Measurements from ENCODE around the gene DKK1. TPM values are rescaled to one million over a fixed set of nuclear protein-coding genes. Genes with fewer than 3 reads are reported as not detected.

DKK1 gene
- total and polyA plus RNA-seq, 12 donors = 0.26 to 5.1 (median 0.62) TPM; not detected in 5

DNA sequence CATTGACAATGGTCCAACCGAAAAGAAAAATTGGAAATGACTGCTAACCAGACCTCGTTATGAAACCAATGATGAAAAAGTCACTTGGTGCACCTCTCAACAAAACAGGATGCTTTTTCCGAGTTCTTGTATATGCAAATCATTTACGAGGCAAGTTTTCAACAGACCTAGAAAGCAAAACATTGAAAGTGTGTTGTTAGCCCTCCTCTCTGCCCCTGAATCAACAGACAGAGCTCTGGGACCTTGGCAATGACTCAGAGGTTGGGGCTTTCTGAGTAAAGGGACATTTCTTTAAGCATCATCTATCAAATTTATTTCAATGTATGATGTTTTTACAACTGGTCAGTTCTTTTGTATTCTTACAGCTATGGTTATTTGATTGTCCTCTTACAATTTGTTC is 16.3 kb upstream of the DKK1 start:
- H3K36me3 ChIP-seq = peaks cover 0 to 8% (median 0%) of the 10 kb centered on the region in 9 donors
- WGBS, 2 donors = 76 to 82% methylated on average over 4 of the region's 4 CpGs
- TF ChIP-seq CTCF (IDR thresholded peaks at IDR 0.05) = no peak
- intact Hi-C loops (cut with DNase I) = no loop called here
- ATAC-seq (no peak), DNase-seq (no peak)
- no peak overlapping the region for H3K4me3 ChIP-seq
- no peaks in the 10 kb centered on the region for H3K4me1 ChIP-seq
- H3K27me3 ChIP-seq = no peaks in the 10 kb centered on the region
- peaks cover 0 to 6% (median 0%) of the 10 kb centered on the region in 11 donors for H3K9me3 ChIP-seq
- H3K27ac ChIP-seq = no peak overlapping the region

DNA sequence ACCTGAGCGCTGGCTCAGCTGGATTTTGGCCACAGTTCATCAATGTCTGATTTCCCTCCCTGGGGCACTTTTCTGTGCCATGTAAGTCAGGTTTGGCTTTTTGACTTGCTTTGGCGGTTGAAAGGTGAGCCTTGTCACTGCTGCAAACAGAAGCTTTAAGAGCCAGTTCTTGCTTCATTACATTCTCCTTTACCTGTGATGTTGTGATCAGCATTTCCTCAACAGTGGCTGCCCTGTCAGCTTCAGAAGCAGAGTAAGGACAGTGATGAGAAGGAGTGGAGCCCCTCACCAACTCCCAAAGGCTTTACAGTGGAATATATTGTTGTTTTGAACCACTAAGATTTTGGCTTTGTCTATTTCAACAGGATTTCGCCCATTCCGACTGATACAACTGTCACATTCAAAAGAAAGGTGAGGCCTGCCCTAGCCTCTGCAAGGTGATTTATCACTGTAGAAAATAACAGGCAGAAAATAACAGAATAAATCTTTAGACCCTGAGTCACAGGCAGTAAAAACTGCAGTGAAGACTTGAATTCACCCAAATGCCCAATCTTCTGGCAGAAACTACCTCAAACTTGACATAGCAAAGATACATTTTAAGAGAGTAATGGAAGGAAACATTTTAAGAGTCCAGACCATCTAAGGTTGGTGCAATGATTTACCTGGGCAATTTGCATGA is 13.3 kb upstream of the DKK1 start:
- no peaks in the 10 kb centered on the region for H3K4me1 ChIP-seq
- H3K9me3 ChIP-seq = peaks cover 0 to 6% (median 0%) of the 10 kb centered on the region in 11 donors
- no peak overlapping the region for H3K27ac ChIP-seq
- DNase-seq (no peak), ATAC-seq (no peak)
- H3K36me3 ChIP-seq = no peaks in the 10 kb centered on the region
- intact Hi-C loops (cut with DNase I) = loop anchor here in 1 of 10 donors (10.0 kb wide), 1 partner anchor 264 kb away; no protein-coding TSS in a partner anchor
- TF ChIP-seq CTCF (IDR thresholded peaks at IDR 0.05) = no peak
- 76 to 89% methylated on average over 4 of the region's 4 CpGs for WGBS, 2 donors
- no peaks in the 10 kb centered on the region for H3K27me3 ChIP-seq
- H3K4me3 ChIP-seq = no peak overlapping the region

DNA sequence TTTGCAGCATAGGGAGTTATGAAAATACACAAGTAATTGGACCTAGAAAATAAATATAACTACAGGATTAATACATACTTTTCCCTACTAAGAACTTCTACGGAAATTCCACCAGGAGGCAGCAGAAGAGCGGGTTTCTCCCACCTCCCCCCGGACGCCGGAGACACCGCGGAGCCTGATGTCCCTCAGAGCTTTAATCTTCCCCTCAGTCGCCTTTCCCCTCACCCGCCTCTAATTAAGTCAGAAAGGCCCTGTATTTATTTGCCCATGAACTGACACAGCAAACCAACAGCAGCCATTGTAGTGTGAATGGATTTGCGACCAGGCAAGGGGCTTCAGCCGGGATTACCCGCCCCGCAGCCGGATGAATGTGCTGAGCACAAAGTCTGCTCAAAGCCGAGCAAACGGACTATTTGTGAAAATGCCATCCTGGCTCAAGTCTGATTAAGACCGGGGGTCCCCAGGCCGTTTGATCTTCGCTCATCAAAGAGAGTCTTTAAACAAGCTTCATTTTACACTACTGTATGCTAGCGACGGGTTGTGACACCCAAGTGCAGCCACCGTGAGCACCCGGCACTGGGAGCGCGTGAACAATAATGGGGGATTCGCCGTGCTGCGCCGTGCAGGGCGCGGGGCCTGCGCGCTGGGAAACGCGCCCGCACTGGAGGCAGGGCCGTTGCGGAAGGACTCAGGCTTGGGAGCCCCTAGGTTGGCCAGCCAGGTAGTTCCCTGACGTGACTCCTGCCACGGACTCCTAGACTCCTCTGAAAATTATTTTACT is 5.6 kb upstream of the DKK1 start:
- no peaks in the 10 kb centered on the region for H3K36me3 ChIP-seq

More for the DNA sequence above, 5.6 kb upstream of the DKK1 start:
- Histone ChIP-seq H3K27me3 (peaks cover 0 to 57% (median 21%) of the 10 kb centered on the region in 7 donors), H3K4me3 (peak overlapping the region; percentile 6 to 60 (median 52)), H3K27ac (no peak overlapping the region), H3K4me1 (peaks cover 0 to 9% (median 6%) of the 10 kb centered on the region in 9 donors), H3K9me3 (no peaks in the 10 kb centered on the region)
- ATAC-seq (peak; percentile 80 to 92 (median 88)), DNase-seq (peak; percentile 36 to 46)
- intact Hi-C loops (cut with DNase I) = loop anchor here in 8 of 10 donors (1.0 to 10.0 kb wide), 6 partner anchors 179 to 419 kb away; no protein-coding TSS in a partner anchor
- peak; percentile 28 to 75 (median 66) for TF ChIP-seq CTCF (IDR thresholded peaks at IDR 0.05)
- WGBS, 2 donors = 2 to 3% methylated on average over 40 of the region's 40 CpGs
